Osteocyte (in vitro differentiated cells): Measurements from ENCODE around the gene AQP9. TPM values are rescaled to one million over a fixed set of nuclear protein-coding genes. Genes with fewer than 3 reads are reported as not detected.

Source experiments
- DNase-seq: peaks from one replicate; pipeline ENCODE4 v3.0.0; 2021; ENCODE audit warnings: mixed read lengths; ENCODE audit not compliant: unreplicated experiment; ENCODE audit errors: extremely low spot score
- H3K27ac Mint-ChIP-seq: one replicate; pipeline ENCODE4 v1.8.0; 2021; ENCODE audit warnings: mild to moderate bottlenecking, mixed read lengths; ENCODE audit not compliant: unreplicated experiment
- H3K27me3 Mint-ChIP-seq: one replicate; pipeline ENCODE4 v1.8.0; 2021; ENCODE audit warnings: mixed read lengths; ENCODE audit not compliant: unreplicated experiment
- H3K36me3 Mint-ChIP-seq: one replicate; pipeline ENCODE4 v1.8.0; 2021; ENCODE audit warnings: mixed read lengths; ENCODE audit not compliant: unreplicated experiment
- H3K4me1 Mint-ChIP-seq: one replicate; pipeline ENCODE4 v1.8.0; 2021; ENCODE audit warnings: mixed read lengths; ENCODE audit not compliant: unreplicated experiment
- H3K4me3 Mint-ChIP-seq: one replicate; pipeline ENCODE4 v1.8.0; 2021; ENCODE audit warnings: mild to moderate bottlenecking, moderate library complexity, mixed read lengths; ENCODE audit not compliant: unreplicated experiment
- H3K9me3 Mint-ChIP-seq: one replicate; pipeline ENCODE4 v1.8.0; 2021; ENCODE audit warnings: mixed read lengths; ENCODE audit not compliant: unreplicated experiment
- CTCF ChIP-seq: fragments of 200-600 bp; sonication (generic); IDR thresholded peaks from 2 replicates; pipeline ENCODE4 v1.5.0; 2021; ENCODE audit warnings: antibody characterized with exemption, mild to moderate bottlenecking, moderate library complexity
- total RNA-seq: library from RNA; stranded (reverse); gene quantifications from 2 replicates; pipeline ENCODE4 v1.2.1, GENCODE V29; 2021

AQP9 gene
- total RNA-seq, 1 donor from 2014 or later = not detected

GRCh38 chr15:58114812-58115211 lies 23.4 kb upstream of the AQP9 start:
- no peak for DNase-seq
- H3K4me3 Mint-ChIP-seq = no peak overlapping the region
- no peak for TF ChIP-seq CTCF
- H3K27ac Mint-ChIP-seq = no peak overlapping the region
- no peaks in the 10 kb centered on the region for H3K36me3 Mint-ChIP-seq
- no peaks in the 10 kb centered on the region for H3K9me3 Mint-ChIP-seq
- peaks cover 40% of the 10 kb centered on the region for H3K27me3 Mint-ChIP-seq
- no peaks in the 10 kb centered on the region for H3K4me1 Mint-ChIP-seq

GRCh38 chr15:58115692-58116091 lies 22.5 kb upstream of the AQP9 start:
- Mint-ChIP-seq H3K36me3 (no peaks in the 10 kb centered on the region), H3K27me3 (peaks cover 41% of the 10 kb centered on the region), H3K9me3 (no peaks in the 10 kb centered on the region), H3K4me3 (no peak overlapping the region), H3K4me1 (no peaks in the 10 kb centered on the region), H3K27ac (no peak overlapping the region)
- no peak for DNase-seq
- TF ChIP-seq CTCF = peak; percentile 26

- Mint-ChIP-seq H3K4me1 (no peaks in the 10 kb centered on the region), H3K9me3 (no peaks in the 10 kb centered on the region), H3K4me3 (no peak overlapping the region), H3K36me3 (no peaks in the 10 kb centered on the region), H3K27ac (no peak overlapping the region), H3K27me3 (peaks cover 42% of the 10 kb centered on the region)
- TF ChIP-seq CTCF = no peak
- DNase-seq = no peak
These were observed 20.6 kb upstream of the AQP9 start for GRCh38 chr15:58117619-58118018.

GRCh38 chr15:58118272-58118671 lies 19.9 kb upstream of the AQP9 start:
- TF ChIP-seq CTCF = no peak
- H3K4me1 Mint-ChIP-seq = no peaks in the 10 kb centered on the region
- DNase-seq = no peak
- H3K4me3 Mint-ChIP-seq = no peak overlapping the region
- no peak overlapping the region for H3K27ac Mint-ChIP-seq
- peaks cover 42% of the 10 kb centered on the region for H3K27me3 Mint-ChIP-seq
- no peaks in the 10 kb centered on the region for H3K9me3 Mint-ChIP-seq
- H3K36me3 Mint-ChIP-seq = no peaks in the 10 kb centered on the region

GRCh38 chr15:58119016-58119415 lies 19.2 kb upstream of the AQP9 start:
- TF ChIP-seq CTCF = no peak
- no peak for DNase-seq
- no peak overlapping the region for H3K4me3 Mint-ChIP-seq
- no peak overlapping the region for H3K27ac Mint-ChIP-seq
- H3K27me3 Mint-ChIP-seq = peaks cover 42% of the 10 kb centered on the region
- no peaks in the 10 kb centered on the region for H3K36me3 Mint-ChIP-seq
- H3K4me1 Mint-ChIP-seq = no peaks in the 10 kb centered on the region
- H3K9me3 Mint-ChIP-seq = no peaks in the 10 kb centered on the region
